ENCODE measurements around the gene MTA1.
A peak's percentile ranks its signal among the peaks of the same experiment; 100 is the strongest.

MTA1 gene

DNA sequence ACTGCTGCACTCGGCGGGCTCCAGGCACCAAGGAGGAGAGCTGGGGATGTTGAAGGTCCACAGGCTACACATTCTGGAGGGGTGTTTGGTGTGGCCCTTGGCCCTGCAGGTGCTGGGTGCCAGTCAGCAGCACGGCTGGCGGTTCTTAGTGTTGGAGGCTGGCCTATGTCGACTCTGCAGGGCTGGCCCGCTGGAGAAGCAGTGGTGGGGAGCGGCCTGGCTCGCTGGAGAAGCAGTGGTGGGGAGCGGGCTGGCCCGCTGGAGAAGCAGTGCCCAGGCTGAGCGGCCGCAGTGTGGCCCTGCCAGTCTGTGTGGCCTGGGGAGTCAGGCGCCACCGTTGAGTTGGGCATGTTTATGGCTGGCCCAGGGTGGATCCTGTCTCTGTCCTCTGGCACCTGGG is 27.3 kb downstream of the MTA1 start:
- DNase-seq: no peak

DNA sequence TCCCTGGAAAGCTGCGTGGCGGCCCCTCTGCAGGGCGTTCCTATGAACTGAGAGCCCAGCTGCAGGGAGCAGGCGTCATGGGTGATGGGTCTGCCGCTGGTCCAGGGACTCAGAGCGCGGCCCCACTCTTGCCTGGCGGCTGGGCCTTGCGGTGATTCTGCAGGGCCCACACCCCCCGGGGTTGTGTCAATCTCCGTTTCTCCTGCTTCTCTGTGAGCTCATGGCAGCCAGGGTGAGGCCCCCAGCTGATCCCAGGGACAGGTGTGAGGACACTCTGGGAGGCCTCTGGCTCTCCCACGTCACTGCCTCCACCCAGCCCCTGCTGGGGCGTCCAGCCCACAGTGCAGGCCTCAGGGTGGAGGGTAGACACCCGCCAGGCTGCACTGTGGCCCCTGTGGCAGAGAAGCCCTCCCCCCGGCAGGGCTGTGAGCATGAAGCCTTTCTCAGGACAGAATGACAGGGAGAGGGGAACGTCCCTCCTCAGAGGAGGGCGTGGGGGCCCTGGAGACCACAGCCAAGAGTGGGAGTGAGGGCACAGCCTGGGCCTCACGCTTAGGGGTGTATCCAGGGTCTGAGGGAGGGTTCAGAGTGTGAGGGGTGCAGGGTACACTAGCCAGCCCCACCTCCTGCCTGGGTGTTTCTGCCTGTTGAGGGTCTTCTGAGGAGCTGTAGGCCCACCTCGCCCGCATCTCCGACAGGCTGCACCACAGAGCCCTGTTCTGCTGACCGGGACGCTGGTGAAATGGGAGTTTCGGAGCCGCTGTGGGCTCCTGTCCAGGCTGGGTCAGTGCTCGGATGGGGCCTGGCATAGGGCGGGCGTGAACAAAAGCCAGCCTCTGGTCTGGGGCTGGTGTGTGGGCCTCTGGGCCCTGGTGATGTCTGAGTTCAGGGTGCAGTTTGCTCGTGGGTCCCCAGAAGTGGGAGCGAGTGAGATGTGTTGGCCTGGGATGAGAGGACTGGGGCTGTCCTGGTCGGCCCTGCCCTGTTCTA is 28.3 kb downstream of the MTA1 start:
- no peak for DNase-seq

DNA sequence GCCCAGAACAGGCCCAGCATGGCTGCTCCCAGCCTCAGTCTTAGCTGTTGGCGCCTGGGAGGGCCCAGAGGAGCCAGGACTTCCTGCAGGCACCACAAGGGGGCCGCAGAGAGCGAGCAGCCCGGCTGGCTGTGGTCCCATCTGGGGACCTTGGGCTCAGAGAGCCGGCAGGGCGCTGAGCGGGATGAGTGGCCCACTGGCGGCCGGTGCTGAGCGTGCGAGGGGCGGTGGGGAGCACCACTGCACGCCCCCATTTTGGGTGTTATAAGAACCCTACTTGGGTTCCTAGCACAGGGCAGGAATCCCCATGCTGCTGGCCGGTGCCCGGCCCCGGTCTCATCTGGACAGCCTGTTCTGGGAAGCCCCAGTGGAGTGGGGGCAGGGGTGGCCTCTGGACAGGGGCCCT is 29.1 kb downstream of the MTA1 start:
- DNase-seq: peak; percentile 64

DNA sequence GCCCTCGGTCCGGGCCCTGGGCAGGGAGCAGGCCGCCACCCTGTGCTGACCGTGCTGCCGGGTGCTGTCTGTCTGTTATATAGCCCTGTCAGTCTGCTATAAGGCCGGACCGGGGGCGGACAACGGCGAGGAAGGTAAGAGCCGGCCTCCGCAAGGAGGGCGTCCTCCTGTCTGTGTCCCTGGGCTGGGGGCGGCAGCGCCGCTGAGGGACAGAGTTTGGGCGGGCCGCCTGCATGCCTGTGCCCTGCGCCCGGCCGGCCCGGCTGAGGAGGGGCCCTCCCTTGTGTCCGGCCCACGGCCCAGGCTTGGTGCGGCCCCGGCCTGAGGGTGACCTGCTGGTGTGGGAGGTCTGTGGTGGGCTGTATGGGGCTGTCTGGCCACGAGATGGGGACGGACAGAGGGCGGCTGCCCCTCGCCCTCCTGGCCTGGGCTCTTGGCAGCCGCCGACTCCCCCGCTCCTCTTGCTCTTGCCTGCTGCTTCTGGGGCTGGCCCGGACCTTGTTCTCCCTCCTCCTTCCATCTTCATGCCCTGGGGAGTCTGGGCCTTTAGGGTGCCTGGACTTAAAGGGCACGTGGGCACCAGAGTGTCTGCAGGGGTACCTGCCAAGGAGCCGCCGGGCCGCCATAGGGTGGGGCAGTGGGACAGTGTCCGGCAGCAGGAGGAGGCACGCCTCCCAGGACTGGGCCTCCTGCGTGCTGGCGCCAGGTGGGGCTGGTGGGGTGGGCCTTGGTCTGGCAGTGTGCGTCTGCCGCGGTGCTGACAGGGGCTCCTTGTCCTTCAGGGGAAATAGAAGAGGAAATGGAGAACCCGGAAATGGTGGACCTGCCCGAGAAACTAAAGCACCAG is 29.9 kb downstream of the MTA1 start:
- DNase-seq: no peak

DNA sequence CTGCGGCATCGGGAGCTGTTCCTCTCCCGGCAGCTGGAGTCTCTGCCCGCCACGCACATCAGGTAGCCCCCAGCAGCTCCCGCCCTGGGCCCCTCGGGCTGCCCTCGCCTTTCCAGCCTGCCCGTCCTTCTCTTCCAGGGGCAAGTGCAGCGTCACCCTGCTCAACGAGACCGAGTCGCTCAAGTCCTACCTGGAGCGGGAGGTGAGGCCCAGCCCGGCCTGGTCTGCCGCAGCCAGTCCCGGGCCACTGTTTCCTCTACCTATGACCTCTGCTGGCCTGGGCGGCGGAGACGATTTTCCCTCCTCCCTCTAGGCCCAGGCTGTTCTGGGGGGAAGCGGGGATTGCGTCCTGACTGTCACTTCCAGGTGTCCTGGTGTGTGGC is 30.5 kb downstream of the MTA1 start:
- DNase-seq: no peak

DNA sequence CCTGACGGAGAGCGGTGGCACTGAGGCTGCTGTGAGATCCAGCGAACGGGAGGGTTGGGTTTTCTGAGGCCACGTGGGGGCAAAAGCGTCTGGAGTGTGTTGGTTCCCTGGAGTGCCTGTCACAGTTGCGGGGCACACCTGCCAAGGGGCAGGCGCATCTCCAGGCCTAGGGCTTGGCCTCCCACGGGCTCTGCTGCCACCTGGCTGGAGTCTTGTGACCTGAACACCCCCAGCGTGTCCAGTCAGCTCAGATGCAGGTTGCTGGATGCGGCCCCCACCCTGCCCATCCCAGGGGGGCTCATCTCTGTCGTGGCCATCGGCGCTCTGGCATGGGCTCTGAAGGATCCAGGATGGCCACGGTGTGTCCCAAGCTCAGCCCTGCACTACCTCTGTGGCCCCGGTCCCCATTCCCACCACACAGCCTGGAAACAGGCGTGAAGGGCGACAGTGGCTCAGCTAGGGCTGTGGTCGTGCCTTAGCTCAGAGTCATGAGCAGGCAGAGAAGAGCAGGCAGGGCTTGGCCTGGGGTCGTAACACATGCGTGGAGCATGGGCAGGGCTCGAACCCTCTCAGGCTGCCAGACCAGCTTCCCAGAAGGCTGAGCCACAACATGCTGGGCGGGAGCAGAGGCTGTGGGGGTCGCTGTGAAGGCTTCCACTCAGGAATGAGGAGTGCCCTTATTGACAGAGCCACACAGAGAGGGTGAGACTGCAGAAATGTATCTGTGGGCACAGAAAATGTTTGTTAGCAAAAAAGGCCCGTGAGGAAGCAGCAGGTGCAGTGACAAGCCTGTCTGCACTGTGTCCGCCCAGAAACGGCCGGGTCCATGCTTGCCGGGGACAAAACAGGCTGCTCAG is 31.5 kb downstream of the MTA1 start:
- DNase-seq: no peak

DNA sequence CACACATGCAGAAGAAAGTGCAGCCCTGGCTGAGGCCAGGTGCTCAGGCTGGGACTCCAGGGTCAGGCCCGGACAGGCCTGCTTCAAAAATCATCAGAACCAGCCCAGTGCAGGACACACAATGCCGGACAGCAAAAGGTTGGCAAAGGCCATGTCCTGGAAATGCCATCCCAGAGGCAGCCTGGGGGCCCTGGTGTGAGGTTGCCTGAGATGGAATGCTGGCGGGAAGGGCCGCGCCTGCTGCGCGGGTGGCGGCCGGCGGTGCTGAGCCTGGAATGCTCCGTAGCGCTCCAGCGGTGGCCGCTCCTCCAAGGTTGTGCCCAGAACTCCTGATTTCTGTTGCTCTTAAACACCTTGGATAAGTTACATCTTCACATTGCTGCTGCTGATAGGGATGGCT is 33.3 kb downstream of the MTA1 start:
- DNase-seq: no peak

DNA sequence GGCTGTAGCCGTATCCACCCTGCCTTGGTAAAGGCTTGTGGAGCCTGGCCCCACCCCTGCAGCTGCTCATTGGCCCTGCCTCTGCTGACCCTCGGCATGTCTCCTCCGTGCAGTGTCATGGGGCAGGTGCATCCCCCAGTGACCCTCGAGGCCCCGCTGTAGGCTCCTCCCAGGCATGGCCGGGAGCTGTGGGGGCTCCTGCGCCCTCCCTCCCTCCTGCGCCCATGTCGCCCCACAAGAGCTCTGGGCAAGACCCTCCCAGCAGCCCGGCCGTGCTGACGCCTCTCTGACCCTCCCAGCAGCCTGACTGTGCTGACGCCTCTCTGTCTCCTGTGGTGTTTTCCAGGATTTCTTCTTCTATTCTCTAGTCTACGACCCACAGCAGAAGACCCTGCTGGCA is 34.2 kb downstream of the MTA1 start:
- DNase-seq: no peak

DNA sequence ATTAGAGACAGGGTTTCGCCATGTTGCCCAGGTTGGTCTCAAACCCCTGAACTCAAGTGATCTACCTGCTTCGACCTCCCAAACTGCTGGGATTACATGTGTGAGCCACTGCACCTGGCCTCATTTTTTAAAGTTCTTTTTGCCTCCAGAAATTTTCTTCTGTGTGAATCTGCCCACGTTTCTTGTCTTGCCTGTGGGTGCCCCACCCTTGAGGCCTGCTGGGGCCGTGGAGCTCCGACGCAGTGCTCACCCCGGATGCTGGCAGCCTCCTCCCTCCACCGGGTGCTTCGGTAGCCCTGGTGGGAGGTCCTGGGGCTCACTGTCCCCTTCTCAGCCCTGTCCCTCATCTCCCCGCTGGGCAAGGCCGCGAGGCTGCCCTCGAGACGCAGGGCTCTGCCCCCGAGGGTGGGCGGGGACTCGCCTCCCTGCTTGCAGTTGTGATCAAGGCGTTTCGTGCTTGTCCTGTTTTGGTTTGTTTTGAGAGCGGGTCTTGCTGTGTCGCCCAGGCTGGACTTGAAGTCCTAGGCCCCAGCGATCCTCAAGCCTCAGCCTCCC is 35.5 kb downstream of the MTA1 start:
- no peak for DNase-seq

DNA sequence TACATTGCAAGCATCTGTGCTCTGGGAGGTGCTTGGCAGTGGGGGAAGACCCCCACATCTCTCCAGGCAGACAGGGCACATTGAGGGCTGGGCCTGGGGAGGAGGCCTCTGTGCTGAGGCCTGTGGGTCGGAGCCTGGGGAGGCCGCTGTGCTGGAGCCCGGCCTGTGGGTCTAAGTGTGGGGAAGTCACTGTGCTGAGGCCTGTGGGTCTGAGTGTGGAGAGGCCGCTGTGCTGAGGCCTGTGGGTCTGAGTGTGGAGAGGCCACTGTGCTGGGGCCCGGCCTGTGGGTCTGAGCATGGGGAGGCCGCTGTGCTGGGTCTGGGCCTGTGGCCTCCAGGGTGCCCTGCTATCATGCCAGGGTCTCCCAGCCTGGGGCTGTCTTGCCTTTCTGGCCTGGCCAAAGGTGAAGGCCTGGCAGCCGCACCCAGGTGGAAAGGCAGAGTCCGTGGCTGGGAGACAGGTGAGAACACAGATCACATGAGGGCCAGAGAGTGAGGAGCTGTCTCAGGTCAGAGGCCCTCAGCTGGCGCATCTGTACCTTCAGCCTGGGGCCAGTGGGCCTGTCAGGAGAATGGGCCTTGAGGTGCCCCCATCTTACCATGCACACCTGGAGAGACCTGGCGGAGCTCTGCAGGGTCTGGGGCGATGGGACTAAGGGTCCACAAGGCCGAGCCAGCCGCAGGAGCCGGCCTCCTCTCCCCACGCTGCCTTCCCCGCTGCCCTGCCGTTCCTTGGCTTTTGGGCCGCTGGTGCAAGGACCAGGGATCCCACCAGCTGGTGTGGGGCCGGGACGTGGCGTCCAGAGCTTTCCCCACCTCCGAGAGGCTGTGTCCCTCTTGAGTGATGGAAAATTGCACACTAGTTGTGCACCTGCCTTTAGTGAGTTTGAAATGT is 36.4 kb downstream of the MTA1 start:
- DNase-seq: no peak

DNA sequence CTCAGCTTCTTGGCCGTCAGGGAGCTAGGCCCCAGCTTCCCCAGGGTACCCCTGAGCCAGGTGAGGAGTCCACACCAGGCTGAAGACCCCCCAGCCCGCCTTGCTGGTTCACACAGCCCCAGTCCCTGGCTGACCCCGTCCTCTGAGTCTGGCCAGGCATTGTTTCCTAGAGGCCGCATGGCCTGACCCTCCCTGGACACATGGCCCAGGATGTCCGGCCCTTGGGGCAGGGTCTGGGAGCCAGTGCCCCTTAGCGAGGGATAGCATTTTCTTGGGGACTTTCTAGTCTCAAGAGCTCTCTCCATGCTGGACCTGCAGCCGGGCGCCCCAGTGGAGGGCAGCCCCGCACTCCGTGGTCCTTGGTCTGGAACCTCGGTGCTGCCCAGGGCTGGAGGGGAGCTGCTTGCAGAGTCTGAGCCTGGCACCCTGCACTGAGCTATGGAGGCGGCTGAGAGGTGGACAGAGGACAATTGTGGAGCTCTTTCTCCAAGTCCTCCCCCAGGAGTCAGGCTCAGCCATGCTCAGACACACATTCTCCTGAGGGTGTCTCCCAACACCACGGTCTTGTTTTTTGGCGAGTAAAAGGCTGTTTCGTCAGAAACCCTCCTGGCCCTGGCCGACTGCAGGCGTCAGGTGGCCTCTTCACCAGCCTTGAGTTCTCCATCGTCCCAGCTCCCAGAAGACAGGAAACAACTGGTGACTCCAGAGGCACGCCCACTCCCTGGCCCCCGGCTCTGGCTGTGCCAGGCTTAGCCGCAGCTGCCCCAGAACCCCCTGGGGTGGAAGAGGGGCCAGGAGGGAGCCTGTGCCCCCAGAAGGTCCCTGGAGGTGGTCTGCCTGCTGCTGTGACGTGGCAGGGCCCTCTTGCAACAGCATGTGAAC is 37.4 kb downstream of the MTA1 start:
- DNase-seq: no peak

DNA sequence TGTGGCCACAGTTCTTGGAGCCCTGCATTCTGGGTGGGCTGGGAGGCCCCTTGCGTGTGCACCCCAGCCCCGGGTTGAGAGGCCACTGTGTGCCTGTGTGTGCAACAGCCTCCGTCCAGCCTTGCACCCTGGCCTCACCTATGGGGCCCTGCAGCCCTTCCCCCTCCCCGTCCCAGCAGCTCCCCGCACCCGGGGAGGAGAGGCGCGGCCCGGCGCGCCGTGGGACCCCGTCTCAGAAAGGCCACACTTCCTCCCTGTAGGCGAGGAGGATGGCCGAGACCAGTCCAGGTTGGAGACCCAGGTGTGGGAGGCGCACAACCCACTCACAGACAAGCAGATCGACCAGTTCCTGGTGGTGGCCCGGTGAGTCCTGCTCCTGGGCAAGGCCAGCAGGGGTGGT is 38.4 kb downstream of the MTA1 start:
- DNase-seq: no peak

DNA sequence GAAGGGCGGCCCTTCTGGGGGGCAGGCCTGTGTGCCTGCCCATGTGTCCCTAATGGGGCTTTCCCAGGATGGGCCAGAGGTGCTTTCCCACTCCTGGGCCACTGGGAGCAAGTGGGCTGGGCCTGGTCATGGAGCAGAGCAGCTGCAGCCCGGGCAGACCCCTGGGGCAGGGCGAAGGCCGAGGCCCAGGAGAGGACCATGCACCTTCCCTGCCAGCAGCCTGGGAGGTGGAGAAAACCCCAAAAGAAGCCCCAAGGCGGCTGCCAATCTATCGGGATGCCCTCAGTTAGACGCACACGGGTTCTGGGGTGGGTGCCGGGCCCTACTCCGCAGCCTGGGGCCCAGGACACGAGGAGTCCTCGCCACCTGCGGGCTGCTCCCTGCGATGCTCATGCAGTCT is 38.9 kb downstream of the MTA1 start:
- no peak for DNase-seq

DNA sequence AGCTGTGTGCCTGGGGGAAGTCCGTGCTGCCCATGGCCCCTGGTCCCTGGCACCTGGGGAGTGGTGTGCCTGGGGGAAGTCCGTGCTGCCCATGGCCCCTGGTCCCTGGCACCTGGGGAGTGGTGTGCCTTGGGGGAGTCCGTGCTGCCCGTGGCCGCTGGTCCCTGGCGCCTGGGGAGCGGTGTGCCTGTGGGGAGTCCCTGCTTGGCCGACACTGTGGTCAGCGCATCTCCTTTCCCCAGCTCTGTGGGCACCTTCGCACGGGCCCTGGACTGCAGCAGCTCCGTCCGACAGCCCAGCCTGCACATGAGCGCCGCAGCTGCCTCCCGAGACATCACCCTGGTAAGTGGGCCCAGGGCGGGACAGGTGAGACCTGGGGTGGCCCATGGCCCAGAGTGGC is 40.5 kb downstream of the MTA1 start:
- no peak for DNase-seq

DNA sequence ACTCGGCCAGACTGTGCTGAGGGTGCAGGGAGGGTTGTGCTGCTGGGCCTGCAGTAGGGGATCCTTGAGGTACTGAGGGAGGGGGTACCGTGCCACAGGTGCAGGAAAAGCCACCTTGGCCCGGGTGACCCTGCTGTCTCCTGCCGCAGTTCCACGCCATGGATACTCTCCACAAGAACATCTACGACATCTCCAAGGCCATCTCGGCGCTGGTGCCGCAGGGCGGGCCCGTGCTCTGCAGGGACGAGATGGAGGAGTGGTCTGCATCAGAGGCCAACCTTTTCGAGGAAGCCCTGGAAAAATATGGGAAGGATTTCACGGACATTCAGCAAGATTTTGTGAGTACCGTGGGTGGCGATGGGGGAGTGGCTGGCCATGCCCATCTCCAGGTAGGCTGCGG is 41.0 kb downstream of the MTA1 start:
- DNase-seq: no peak

DNA sequence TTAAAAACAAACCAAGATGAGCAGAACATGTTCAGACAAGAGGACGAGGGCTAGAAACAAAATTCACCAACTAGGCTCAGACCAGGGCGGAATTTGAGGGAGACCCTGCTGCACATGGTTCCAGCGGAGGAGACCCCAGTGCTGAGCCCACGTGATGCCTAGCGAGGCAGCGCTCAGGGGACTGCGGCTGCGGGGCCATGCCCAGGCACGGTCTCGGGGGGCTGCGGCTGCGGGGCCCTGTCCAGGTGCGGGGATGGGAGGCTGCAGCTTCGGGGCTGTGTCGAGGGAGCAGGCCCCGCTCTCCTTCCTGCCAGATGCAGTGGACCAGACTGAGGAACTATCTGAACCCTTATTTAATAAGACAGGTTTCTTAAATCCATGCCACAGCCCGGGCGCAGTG is 42.3 kb downstream of the MTA1 start:
- no peak for DNase-seq

DNA sequence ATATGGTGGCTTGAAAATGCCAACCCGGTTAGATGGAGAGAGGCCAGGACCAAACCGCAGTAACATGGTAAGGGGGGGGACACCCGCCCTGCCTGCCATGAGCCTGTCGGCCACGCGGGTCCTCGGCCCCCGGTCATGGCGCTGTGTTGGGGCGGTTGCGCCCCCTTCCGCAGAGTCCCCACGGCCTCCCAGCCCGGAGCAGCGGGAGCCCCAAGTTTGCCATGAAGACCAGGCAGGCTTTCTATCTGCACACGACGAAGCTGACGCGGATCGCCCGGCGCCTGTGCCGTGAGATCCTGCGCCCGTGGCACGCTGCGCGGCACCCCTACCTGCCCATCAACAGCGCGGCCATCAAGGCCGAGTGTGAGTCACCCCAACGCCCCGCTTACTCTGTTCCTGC is 44.9 kb downstream of the MTA1 start:
- no peak for DNase-seq

DNA sequence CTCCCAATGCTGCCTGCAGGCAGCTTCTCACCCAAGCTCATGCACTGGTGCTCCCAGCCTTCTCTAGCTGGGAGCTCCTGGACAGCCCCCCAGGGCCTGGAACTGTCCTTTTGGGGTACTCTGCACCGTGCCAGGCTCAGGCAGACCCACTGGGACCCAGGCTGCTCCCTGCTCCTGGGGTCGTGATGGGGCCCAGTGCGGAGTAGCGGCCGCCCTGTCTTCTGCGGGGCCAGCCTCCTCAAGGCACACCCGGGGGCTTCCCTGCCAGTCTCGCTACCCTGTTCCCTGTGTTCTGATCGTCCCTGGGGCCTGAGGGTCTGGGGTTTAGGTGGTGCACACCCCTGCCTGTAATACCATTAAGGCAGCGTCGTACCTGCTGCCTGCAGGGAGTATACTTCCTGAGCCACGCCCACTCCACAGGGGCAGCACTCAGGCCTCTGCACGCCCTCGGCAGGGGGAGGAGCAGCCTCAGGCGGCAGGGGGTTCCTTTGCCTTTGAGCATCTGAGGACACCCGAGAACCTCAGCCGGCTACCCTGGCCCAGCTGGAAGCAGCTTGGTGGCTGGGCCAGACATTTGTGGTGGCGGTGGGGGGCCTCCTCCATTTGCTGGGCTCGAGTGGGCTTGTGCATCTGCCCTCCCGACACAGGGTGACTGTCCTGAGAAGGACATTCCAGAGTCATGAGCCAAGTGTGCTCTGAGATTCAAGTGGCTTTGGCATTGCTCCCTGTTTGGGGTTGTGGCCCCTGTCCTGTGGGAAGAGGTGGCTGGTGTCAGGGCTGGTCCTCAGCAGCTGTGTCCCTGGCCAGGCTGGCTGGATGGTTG is 45.8 kb downstream of the MTA1 start:
- DNase-seq: peak; percentile 62

DNA sequence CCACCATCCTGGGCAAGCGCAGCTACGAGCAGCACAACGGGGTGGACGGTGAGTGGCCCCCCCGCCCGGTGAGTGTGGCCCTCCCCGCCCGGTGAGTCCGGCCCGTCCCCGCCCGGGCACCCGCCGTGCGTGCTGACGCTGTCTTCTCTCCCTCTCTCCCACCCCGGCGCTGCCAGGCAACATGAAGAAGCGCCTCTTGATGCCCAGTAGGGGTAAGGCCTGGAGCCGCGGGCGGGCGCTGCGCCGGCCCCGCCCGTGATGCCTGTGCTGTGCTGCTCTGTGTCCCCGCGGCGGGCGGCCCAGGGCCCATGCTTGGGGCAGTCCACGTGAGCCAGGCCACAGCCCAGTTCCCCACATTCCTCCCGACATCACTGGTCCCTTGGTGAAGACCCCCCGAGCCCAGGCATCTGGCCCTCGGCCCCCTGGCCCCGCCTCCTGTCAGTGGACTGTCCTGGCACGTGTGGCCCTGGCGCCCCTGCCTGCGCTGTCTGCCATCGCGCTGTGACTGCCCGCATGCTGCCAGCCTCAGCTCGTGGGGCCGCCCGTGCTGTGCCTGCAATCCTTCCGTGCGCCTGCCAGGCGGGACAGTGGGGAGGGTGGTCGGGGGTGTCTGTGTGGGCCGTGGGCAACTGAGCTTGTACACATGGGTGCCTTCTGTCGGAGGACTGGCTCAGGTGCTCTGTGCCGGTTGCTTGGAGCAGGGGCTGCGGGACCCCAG is 47.1 kb downstream of the MTA1 start:
- DNase-seq: no peak

Measured in fibroblast of skin of scalp (primary cell).